MM.1S (cell line): ENCODE measurements around the gene FUS.
"Not testable (repeated sequence)": the region's sequence is repeated elsewhere in the genome, so short reads cannot be mapped to it uniquely, and the experiment has no call there.

ENCODE experiments used
- DNase-seq: peaks from one replicate; pipeline ENCODE4 v3.0.0-alpha.2; 2015
- H2AFZ ChIP-seq: fragments of 300-600 bp; sonication (generic); 2 replicates; pipeline ENCODE4 v1.6.0; 2016; ENCODE audit warnings: antibody characterized with exemption, low read length
- H3F3A ChIP-seq: fragments of 300-600 bp; sonication (generic); 2 replicates; pipeline ENCODE4 v1.6.1; 2016; ENCODE audit warnings: mild to moderate bottlenecking, antibody characterized with exemption, low read length, moderate library complexity, mixed read lengths; ENCODE audit not compliant: insufficient read depth
- H3K27ac ChIP-seq: fragments of 300-600 bp; sonication (generic); 2 replicates; pipeline ENCODE4 v1.5.1; 2016; ENCODE audit warnings: mild to moderate bottlenecking, low read length
- H3K27me3 ChIP-seq: fragments of 300-600 bp; sonication (generic); replicated peaks from 2 replicates; pipeline ENCODE4 v1.6.0; 2016; ENCODE audit warnings: low read length; ENCODE audit not compliant: insufficient read depth
- H3K36me3 ChIP-seq: fragments of 300-600 bp; sonication (generic); replicated peaks from 2 replicates; pipeline ENCODE4 v1.6.1; 2016; ENCODE audit warnings: mild to moderate bottlenecking, low read length, mixed read lengths; ENCODE audit not compliant: insufficient read depth
- H3K4me1 ChIP-seq: fragments of 300-600 bp; sonication (generic); 2 replicates; pipeline ENCODE4 v1.6.1; 2016; ENCODE audit warnings: low read length, mixed read lengths
- H3K4me2 ChIP-seq: fragments of 300-600 bp; sonication (generic); 2 replicates; pipeline ENCODE4 v1.6.0; 2016; ENCODE audit warnings: low read depth, low read length
- H3K4me3 ChIP-seq: fragments of 300-600 bp; sonication (generic); 2 replicates; pipeline ENCODE4 v1.5.1; 2016; ENCODE audit warnings: low read length, mixed read lengths
- H3K79me2 ChIP-seq: fragments of 300-600 bp; sonication (generic); 2 replicates; pipeline ENCODE4 v1.6.1; 2016; ENCODE audit warnings: mixed run types, low read length, mixed read lengths
- H3K9ac ChIP-seq: fragments of 300-600 bp; sonication (generic); 2 replicates; pipeline ENCODE4 v1.6.1; 2016; ENCODE audit warnings: low read length, mixed read lengths
- H3K9me2 ChIP-seq: fragments of 300-600 bp; sonication (generic); replicated peaks from 2 replicates; pipeline ENCODE4 v1.6.1; 2016; ENCODE audit warnings: mild to moderate bottlenecking, low read length, mixed read lengths; ENCODE audit not compliant: insufficient read depth
- H3K9me3 ChIP-seq: fragments of 300-600 bp; sonication (generic); replicated peaks from 2 replicates; pipeline ENCODE4 v1.6.1; 2016; ENCODE audit warnings: mild to moderate bottlenecking, low read length, mixed read lengths; ENCODE audit not compliant: insufficient read depth
- H4K20me1 ChIP-seq: fragments of 300-600 bp; sonication (generic); 2 replicates; pipeline ENCODE4 v1.6.1; 2016; ENCODE audit warnings: mild to moderate bottlenecking, low read length, moderate library complexity, mixed read lengths; ENCODE audit not compliant: insufficient read depth
- CTCF ChIP-seq: fragments of 300-600 bp; sonication (generic); IDR thresholded peaks from 2 replicates; pipeline ENCODE4 v1.5.1; 2016; ENCODE audit warnings: antibody characterized with exemption, low read length, mixed read lengths
- EZH2 ChIP-seq: fragments of 300-600 bp; sonication (generic); optimal IDR thresholded peaks from 2 replicates; pipeline ENCODE3; 2017; ENCODE audit warnings: low read depth, mild to moderate bottlenecking, antibody characterized with exemption, low read length, mixed read lengths
- EZH2phosphoT487 ChIP-seq: fragments of 300-600 bp; sonication (generic); IDR thresholded peaks from 2 replicates; pipeline ENCODE4 v1.6.1; 2018; ENCODE audit warnings: antibody characterized with exemption, low read length

Gene FUS

GRCh38 chr16:31143694-31144148 lies 36.2 kb upstream of the FUS start:
- H3K9me2 ChIP-seq: no peaks in the 10 kb centered on the region

DNA sequence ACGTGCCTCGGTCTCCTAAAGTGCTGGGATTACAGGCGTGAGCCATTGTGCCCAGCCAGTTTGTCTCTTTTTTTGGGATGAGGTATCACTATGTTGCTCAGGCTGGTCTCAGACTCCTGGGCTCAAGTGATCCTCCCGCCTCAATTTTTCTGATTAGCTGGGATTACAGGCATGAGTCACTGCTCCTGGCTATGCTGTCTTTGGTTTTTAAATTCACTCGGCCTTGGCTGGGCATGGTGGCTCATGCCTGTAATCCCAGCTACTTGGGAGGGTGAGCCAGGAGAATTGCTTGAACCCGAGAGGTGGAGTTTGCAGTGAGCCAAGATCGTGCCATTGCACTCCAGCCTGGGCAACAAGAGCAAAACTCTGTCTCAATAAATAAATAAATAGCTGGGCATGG lies 35.5 kb upstream of the FUS start:
- not testable (repeated sequence) for H3K27ac ChIP-seq, H3K79me2 ChIP-seq, H2AFZ ChIP-seq, H3K9me3 ChIP-seq, H3K9ac ChIP-seq, H3K9me2 ChIP-seq, H3K4me1 ChIP-seq, H4K20me1 ChIP-seq, H3F3A ChIP-seq, DNase-seq, H3K4me3 ChIP-seq, H3K4me2 ChIP-seq, H3K36me3 ChIP-seq
- peaks cover 41% of the 10 kb centered on the region for H3K27me3 ChIP-seq

More at GRCh38 chr16:31143694-31144148, 36.2 kb upstream of the FUS start:
- DNase-seq: no peak
- peaks cover 41% of the 10 kb centered on the region for H3K27me3 ChIP-seq
- H3K79me2 ChIP-seq: no peaks in the 10 kb centered on the region
- H3K9ac ChIP-seq: no peak overlapping the region
- H2AFZ ChIP-seq: no peak overlapping the region
- H4K20me1 ChIP-seq: no peaks in the 10 kb centered on the region
- H3K27ac ChIP-seq: no peak overlapping the region
- TF ChIP-seq EZH2phosphoT487: no peak
- no peak for TF ChIP-seq CTCF
- no peak for TF ChIP-seq EZH2
- H3K4me1 ChIP-seq: peaks cover 8% of the 10 kb centered on the region
- no peaks in the 10 kb centered on the region for H3F3A ChIP-seq
- H3K4me2 ChIP-seq: no peak overlapping the region
- no peaks in the 10 kb centered on the region for H3K36me3 ChIP-seq
- H3K4me3 ChIP-seq: no peak overlapping the region
- no peaks in the 10 kb centered on the region for H3K9me3 ChIP-seq

DNA sequence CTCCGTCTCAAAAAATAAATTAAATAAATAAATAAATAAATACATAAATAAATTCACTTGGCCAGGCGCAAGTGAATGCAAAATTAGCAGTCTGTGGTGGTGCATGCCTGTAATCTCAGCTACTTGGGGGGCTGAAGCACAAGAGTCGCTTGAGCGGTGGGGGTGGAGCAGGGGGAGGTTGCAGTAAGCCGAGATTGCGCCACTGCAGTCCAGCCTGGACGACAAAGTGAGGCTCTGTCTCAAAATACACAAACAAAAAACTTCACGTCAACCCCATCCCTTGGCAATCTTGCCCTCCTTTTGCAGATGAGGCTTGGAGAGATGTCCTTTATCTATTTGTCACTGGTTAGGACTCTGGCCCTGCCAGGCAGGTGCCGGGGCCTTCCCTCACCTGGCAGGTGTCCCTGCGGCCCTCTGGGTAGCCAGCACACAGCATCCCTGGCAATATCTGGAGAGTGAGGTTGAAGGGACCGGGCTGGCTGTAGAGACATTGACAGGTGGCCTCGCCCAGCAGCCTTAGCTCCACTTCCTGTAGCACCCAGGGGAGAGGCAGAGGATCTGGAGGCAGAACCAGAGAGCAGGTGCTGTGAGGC lies 34.4 kb upstream of the FUS start:
- Histone ChIP-seq H3K4me1 (peaks cover 8% of the 10 kb centered on the region), H3K36me3 (no peaks in the 10 kb centered on the region)

More for the DNA sequence above, 34.4 kb upstream of the FUS start:
- no peak overlapping the region for H3K4me2 ChIP-seq
- no peaks in the 10 kb centered on the region for H3K79me2 ChIP-seq
- no peaks in the 10 kb centered on the region for H4K20me1 ChIP-seq
- DNase-seq: no peak
- no peak overlapping the region for H3K4me3 ChIP-seq
- H3K9me2 ChIP-seq: no peaks in the 10 kb centered on the region
- TF ChIP-seq EZH2 (no peak), EZH2phosphoT487 (no peak), CTCF (no peak)
- H3K27me3 ChIP-seq: peaks cover 41% of the 10 kb centered on the region
- H2AFZ ChIP-seq: no peak overlapping the region
- H3K9ac ChIP-seq: no peak overlapping the region
- H3K9me3 ChIP-seq: no peaks in the 10 kb centered on the region
- H3F3A ChIP-seq: no peaks in the 10 kb centered on the region
- H3K27ac ChIP-seq: no peak overlapping the region
